ENCODE results near the gene DHCR24. TPM values are rescaled to one million over a fixed set of nuclear protein-coding genes. Genes with fewer than 3 reads are reported as not detected.

The DHCR24 gene
- total RNA-seq, 2 donors from 2014 or later = 13.4 to 20.4 TPM

DNA sequence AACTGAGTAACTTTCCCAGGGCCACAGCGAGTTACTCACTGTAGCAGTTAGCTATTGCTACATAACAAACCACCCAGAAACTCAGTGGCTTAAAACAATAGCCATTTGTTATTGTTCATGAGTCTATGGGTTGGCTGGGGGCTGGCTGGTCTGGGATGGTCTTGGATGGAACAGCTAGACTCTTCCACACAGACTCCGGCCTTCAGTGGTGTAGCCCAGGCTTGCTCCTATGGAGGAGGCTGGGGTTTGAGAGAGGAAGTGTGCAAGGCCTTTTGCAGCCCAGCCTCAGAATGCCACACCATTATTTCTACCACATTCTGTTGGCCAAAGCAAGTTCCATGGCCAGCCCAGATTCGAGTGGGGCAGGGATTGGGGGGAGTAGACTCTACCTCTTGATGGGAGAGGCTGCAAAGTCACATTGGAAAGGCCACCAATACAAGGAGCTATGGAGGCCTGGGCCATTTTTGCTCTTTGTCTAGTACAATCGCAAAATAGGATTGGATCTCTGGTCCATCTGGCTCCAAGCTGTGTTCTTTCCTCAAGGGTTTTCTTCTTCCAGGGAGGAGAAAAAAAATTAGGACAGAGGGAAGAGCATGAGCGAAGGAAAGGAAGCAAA, 48.3 kb downstream of the DHCR24 start:
- TF ChIP-seq, protein P1, sequence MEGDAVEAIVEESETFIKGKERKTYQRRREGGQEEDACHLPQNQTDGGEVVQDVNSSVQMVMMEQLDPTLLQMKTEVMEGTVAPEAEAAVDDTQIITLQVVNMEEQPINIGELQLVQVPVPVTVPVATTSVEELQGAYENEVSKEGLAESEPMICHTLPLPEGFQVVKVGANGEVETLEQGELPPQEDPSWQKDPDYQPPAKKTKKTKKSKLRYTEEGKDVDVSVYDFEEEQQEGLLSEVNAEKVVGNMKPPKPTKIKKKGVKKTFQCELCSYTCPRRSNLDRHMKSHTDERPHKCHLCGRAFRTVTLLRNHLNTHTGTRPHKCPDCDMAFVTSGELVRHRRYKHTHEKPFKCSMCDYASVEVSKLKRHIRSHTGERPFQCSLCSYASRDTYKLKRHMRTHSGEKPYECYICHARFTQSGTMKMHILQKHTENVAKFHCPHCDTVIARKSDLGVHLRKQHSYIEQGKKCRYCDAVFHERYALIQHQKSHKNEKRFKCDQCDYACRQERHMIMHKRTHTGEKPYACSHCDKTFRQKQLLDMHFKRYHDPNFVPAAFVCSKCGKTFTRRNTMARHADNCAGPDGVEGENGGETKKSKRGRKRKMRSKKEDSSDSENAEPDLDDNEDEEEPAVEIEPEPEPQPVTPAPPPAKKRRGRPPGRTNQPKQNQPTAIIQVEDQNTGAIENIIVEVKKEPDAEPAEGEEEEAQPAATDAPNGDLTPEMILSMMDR (IDR thresholded peaks at IDR 0.05) = no peak
- DNase-seq (ENCODE audit: low spot score) = peak; percentile 32
- H3K4me3 ChIP-seq = no peak overlapping the region
- H3K27me3 ChIP-seq = no peaks in the 10 kb centered on the region
- H3K4me1 ChIP-seq = no peaks in the 10 kb centered on the region
- no peaks in the 10 kb centered on the region for H3K36me3 ChIP-seq
- no peak overlapping the region for H3K27ac ChIP-seq
- no peaks in the 10 kb centered on the region for H3K9me3 ChIP-seq

DNA sequence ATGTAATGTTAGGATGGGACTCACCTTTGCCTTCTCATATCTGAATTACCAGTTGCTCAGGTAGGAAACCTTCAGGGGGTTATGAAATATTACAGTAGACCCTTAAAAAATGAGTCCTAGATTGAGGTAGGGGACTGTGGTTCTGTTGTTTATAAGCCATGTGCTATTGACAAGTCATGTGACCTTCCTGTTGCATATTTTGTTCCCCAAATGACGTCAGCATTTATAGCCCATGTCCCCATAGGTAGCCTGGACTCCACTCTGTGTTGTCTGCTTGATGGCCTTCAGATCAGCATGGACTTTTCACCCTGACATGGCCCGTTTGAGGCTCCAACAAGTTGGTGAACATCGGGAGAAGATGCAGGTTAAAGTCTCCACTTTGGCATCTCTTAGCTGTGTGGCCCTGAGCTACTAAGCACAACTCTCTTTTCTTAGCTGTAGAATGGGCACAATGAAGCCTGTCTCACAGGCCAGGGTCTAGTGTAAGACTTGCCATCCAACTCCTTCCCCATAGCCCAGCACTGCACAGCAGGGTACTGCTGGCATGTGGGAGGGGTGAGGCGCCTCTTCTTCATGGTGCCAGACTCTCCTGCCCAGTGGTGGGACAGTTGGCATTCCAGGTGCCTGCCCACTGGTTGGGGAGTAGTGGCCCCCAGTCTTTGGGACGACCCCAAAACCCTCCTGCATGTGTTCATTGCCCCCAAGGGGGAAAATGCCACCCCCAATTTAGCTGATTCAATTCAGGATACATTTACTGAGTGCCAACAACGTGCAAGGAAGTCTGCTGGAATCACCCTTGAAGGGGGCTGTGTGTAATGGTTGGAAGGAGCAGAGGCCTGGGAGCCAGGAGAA, 49.8 kb downstream of the DHCR24 start:
- Histone ChIP-seq H3K9me3 (no peaks in the 10 kb centered on the region), H3K4me3 (no peak overlapping the region), H3K27me3 (no peaks in the 10 kb centered on the region), H3K36me3 (no peaks in the 10 kb centered on the region), H3K27ac (no peak overlapping the region), H3K4me1 (no peaks in the 10 kb centered on the region)
- DNase-seq (ENCODE audit: low spot score) = no peak
- TF ChIP-seq, protein P1 (IDR thresholded peaks at IDR 0.05) = no peak

DNA sequence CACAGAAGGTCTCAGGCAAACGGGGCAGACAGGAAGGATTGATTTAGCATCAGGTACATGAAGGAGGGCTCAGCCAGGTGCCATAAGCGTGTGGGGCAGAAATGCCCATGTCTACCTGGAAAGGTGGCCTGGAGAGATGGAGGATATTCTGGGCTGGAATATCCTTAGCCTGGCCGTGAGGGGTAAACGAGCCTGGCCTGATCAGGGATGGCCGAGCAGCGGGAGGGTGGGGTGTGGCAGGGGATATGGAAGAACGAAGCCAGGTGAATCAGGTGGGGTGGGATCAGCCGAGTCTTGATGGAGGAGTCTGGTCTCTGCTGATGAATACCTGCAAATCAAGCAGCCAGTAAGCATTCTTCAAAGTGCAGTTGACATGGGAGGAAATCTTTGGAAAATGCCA, 50.4 kb downstream of the DHCR24 start:
- peaks cover 0 to 3% of the 10 kb centered on the region in 2 donors for H3K9me3 ChIP-seq
- DNase-seq (ENCODE audit: low spot score) = no peak

DNA sequence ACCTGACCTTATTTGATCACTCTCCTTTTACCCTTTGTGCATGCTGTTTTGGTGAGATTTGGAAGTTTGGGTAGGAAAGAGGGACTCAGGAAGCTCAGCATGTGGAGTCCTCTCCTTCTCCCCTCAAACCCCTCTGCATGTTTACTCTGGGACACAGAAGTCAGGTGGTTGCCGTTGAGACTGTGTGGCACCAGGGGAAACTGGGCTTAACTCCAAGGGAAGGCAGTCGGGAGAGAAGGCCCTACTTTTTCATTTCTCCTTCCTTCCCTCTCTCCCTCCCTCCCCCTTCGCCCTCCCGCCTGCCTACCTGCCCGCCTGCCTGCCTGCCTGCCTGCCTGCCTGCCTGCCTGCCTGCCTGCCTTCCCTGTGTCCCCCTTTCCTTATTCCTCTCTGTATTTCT, 51.0 kb downstream of the DHCR24 start:
- H3K4me3 ChIP-seq = no peak overlapping the region
- no peaks in the 10 kb centered on the region for H3K27me3 ChIP-seq
- no peaks in the 10 kb centered on the region for H3K36me3 ChIP-seq
- peaks cover 0 to 9% of the 10 kb centered on the region in 2 donors for H3K9me3 ChIP-seq
- TF ChIP-seq, protein P1 (IDR thresholded peaks at IDR 0.05) = no peak
- no peak overlapping the region for H3K27ac ChIP-seq
- H3K4me1 ChIP-seq = no peaks in the 10 kb centered on the region
- DNase-seq (ENCODE audit: low spot score) = no peak

More for the DNA sequence above, 50.4 kb downstream of the DHCR24 start:
- H3K4me3 ChIP-seq = no peak overlapping the region
- TF ChIP-seq, protein P1 (IDR thresholded peaks at IDR 0.05) = no peak
- no peaks in the 10 kb centered on the region for H3K36me3 ChIP-seq
- H3K27ac ChIP-seq = no peak overlapping the region
- no peaks in the 10 kb centered on the region for H3K27me3 ChIP-seq
- no peaks in the 10 kb centered on the region for H3K4me1 ChIP-seq

DNA sequence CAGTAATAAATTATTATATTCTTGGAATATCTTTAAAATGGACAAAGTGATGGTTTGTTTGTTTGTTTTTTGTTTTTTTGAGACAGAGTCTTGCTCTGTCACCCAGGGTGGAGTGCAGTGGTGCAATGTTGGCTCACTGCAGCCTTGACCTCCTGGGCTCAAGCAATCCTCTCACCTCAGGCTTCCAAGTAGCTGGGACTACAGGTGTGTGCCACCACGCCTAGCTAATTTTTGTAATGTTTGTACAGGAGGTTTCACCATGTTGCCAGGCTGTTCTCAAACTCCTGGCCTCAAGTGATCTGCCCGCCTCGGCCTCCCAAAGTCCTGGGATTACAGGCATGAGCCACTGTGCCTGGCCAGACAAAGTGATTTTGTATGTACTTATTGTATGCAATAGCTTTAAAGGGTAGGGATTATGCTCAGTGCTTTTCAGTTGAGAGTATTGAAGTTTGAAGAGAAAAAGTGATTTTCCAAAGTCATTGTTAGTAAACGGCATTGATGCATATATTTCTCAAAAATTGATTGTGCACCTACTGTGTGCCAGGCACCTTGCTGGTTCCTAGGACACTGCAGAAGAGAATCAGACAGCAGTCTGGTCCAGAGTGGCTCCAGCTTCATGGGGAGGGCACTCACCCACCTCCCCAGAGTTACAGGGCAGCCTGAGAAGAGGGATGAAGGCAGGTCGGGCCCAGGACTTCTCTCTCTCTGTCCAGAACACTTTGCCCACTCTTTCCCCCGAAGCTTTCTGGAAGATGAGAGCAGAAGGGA, 51.7 kb downstream of the DHCR24 start:
- H3K27me3 ChIP-seq = no peaks in the 10 kb centered on the region
- no peak overlapping the region for H3K27ac ChIP-seq
- TF ChIP-seq, protein P1 (IDR thresholded peaks at IDR 0.05) = no peak
- H3K4me1 ChIP-seq = no peaks in the 10 kb centered on the region
- no peaks in the 10 kb centered on the region for H3K36me3 ChIP-seq
- no peak overlapping the region for H3K4me3 ChIP-seq
- H3K9me3 ChIP-seq = peaks cover 3 to 10% of the 10 kb centered on the region in 2 donors
- DNase-seq (ENCODE audit: low spot score) = no peak

Measured in right atrium auricular region (tissue), 2 donors.